Muscle layer of colon (tissue), 2 donors: ENCODE data around the gene CATSPERB.
"Not testable (repeated sequence)": the region's sequence is repeated elsewhere in the genome, so short reads cannot be mapped to it uniquely, and the experiment has no call there.

Experiments
- H3K27ac ChIP-seq: one replicate; pipeline ENCODE4 v1.7.0; 2013; ENCODE audit warnings: low read depth, mild to moderate bottlenecking, low read length, moderate library complexity
- H3K27me3 ChIP-seq, 2 donors: one replicate each; pipeline ENCODE4 v1.7.0; 2013; ENCODE audit warnings: low read length in 2 of 2, mild to moderate bottlenecking in 2 of 2; ENCODE audit not compliant: insufficient read depth in 2 of 2, control insufficient read depth in 1 of 2
- H3K36me3 ChIP-seq: one replicate; pipeline ENCODE4 v1.7.0; 2013; ENCODE audit warnings: mild to moderate bottlenecking, low read length; ENCODE audit not compliant: insufficient read depth
- H3K4me1 ChIP-seq: one replicate; pipeline ENCODE4 v1.7.0; 2013; ENCODE audit warnings: mild to moderate bottlenecking, low read length; ENCODE audit not compliant: insufficient read depth
- H3K4me3 ChIP-seq, 2 donors: one replicate each; pipeline ENCODE4 v1.7.0; 2013; ENCODE audit warnings: low read length in 2 of 2, low read depth in 1 of 2, mild to moderate bottlenecking in 1 of 2, moderate library complexity in 1 of 2
- H3K9ac ChIP-seq: one replicate; pipeline ENCODE4 v1.7.0; 2013; ENCODE audit warnings: low read length
- H3K9me3 ChIP-seq: one replicate; pipeline ENCODE4 v1.7.0; 2013; ENCODE audit warnings: mild to moderate bottlenecking, low read length
- donor health status: abdominal sarcoma.
- donor health status: Adenocarcinoma of cecum.

CATSPERB gene

DNA sequence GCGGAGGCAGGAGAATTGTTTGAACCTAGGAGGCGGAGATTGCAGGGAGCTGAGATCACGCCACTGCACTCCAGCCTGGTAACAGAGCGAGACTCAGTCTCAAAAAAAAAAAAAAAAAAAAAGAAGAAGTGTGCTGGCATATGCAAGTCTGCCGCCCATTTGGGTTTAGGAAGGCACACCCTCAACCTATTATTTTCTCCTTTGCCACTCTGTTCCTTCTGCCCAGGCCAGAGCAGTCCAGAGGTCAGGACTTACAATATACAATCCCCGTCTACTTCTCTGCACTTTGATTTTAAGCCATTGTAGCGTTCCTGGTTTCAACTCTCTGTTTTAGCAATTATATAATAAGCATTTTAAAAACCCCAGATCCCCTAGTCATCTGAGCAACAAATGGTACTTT, 39.8 kb downstream of the CATSPERB start:
- no peaks in the 10 kb centered on the region for H3K4me1 ChIP-seq

DNA sequence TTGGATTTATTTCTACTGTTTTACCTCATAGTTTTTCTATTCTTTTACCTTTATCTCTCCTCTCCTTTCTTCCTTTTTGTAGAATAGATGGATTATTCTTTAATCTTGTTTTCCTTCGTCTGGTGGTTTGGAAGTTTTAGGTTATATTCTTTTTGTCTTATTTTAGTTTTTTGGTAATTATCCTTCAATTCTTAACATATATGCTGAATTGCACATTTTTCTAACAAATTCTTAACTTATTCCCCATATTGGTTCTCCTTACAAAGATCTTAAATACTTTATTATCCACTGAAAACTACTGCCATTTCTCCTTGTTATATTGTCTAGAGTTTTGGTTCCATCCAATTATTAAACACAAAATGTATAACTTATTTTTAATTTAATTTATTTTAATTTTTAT, 42.3 kb downstream of the CATSPERB start:
- no peaks in the 10 kb centered on the region for H3K27me3 ChIP-seq
- no peaks in the 10 kb centered on the region for H3K36me3 ChIP-seq
- no peak overlapping the region for H3K27ac ChIP-seq
- H3K9ac ChIP-seq = no peak overlapping the region
- no peak overlapping the region for H3K4me3 ChIP-seq
- H3K9me3 ChIP-seq = no peaks in the 10 kb centered on the region
- H3K4me1 ChIP-seq = no peaks in the 10 kb centered on the region

More for the DNA sequence above, 39.8 kb downstream of the CATSPERB start:
- H3K27ac ChIP-seq = no peak overlapping the region
- H3K9ac ChIP-seq = no peak overlapping the region
- H3K36me3 ChIP-seq = no peaks in the 10 kb centered on the region
- no peak overlapping the region for H3K4me3 ChIP-seq
- no peaks in the 10 kb centered on the region for H3K27me3 ChIP-seq
- H3K9me3 ChIP-seq = no peaks in the 10 kb centered on the region

DNA sequence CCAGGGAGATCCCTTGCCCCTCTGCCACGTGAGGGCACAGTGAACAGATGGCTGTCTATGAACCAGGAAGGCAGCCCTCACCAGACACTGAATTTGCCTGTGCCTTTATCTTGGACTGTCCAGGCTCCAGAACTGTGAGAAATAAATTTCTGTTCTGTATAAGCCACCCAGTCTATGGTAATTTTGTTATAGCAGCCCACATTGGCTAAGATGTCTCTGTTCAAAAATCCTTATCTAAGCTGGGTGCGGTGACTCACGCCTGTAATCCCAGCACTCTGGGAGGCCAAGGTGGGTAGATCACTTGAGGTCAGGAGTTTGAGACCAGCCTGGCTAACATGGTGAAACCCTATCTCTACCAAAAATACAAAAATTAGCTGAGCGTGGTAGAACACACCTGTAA, 44.5 kb downstream of the CATSPERB start:
- H3K36me3 ChIP-seq, H3K27ac ChIP-seq, H3K9ac ChIP-seq, H3K9me3 ChIP-seq, H3K27me3 ChIP-seq, H3K4me1 ChIP-seq, H3K4me3 ChIP-seq: not testable (repeated sequence)

DNA sequence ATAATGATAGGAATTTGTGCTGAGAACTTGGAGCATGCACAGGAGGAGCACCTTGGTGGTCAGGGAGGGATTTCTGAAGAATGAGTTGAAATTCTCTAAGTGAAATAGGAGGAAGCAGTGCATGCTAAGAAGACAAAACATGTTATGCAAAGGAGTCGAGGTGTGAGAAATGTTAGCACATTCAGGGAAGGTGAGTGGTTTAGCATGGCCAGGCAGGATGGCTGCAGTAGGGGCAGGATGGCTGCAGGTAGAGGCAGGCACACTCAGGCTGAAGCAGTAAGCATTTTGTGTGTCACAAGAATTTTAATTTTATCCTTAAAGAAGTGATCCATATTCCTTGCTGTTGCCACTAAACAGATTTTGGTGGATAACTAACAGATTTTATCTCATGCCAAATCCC, 46.3 kb downstream of the CATSPERB start:
- Histone ChIP-seq H3K27ac (no peak overlapping the region), H3K9me3 (no peaks in the 10 kb centered on the region), H3K4me1 (no peaks in the 10 kb centered on the region), H3K4me3 (no peak overlapping the region), H3K9ac (no peak overlapping the region), H3K36me3 (no peaks in the 10 kb centered on the region), H3K27me3 (no peaks in the 10 kb centered on the region)

DNA sequence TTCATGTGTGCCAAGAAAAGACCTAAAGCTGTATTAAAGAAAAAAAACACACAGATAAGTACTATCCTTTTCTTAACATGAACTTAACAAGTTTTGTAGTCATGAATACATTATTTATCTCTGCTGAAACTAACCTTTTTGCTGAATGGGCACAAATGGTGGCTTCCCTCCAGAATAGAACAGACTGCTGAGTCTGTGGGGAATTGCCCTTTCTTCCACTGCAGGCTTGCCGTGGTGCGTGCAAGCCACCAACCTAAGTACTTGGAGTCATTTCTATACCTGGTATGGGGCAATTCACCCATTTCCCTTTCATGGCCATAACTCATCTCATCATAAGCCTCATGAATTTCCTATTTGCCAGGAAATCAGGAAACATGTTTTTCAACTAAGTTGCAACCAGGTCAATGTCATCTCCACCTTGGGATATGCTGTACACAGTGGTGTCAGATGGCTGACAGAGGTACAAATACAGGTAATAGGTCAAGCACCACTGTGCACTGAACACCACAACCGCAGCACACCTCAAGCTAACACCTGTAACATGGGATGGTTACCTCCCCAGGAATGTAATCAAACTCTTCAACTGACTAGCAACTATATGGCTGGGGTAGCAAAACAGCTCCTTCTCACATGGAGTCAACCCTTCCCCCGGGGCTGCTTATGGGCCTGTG, 49.9 kb downstream of the CATSPERB start:
- Histone ChIP-seq H3K4me3 (no peak overlapping the region), H3K4me1 (no peaks in the 10 kb centered on the region), H3K9ac (no peak overlapping the region), H3K27me3 (no peaks in the 10 kb centered on the region), H3K9me3 (no peaks in the 10 kb centered on the region), H3K36me3 (no peaks in the 10 kb centered on the region), H3K27ac (no peak overlapping the region)

DNA sequence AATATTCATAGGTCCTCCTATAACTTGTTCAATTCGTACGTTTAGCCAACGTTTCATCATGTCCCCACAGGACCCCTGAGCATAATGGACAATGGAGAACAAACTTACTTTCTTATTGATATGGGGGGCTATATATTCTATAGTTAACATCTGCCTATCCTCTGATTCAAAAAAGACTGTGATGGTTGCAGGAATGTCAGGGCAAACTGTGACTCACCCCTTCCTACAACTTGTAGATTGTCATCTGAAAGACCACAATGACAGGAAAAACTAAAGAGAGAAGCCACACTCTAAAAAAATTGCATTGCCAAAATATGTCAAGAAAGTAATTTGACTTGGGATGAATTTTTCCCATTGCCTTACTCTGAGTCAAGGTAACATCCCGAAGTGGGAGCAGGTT, 50.8 kb downstream of the CATSPERB start:
- H3K9ac ChIP-seq = no peak overlapping the region
- no peaks in the 10 kb centered on the region for H3K9me3 ChIP-seq
- H3K4me3 ChIP-seq = no peak overlapping the region
- H3K4me1 ChIP-seq = no peaks in the 10 kb centered on the region
- H3K36me3 ChIP-seq = no peaks in the 10 kb centered on the region
- H3K27ac ChIP-seq = no peak overlapping the region
- H3K27me3 ChIP-seq = no peaks in the 10 kb centered on the region

DNA sequence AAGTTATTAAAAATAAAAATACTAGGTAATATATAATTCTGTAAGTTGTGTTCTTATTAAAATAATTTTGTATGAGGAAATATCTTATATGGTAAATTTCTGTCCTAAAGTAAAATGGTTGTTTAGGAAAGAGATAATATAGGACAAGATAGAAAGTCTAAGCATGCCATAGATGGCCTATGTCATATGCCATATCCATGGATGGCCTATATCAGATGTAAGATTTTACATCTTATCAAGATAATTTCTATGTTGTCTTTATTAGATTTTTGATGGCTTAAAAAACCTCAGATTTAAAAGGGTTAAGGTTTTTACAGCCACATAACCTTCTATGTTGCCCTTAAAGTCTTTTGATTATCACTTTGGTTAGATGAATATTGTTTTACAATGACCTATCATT, 52.6 kb downstream of the CATSPERB start:
- Histone ChIP-seq H3K4me1 (no peaks in the 10 kb centered on the region), H3K9me3 (no peaks in the 10 kb centered on the region), H3K9ac (no peak overlapping the region), H3K36me3 (no peaks in the 10 kb centered on the region), H3K4me3 (no peak overlapping the region), H3K27ac (no peak overlapping the region), H3K27me3 (no peaks in the 10 kb centered on the region)

DNA sequence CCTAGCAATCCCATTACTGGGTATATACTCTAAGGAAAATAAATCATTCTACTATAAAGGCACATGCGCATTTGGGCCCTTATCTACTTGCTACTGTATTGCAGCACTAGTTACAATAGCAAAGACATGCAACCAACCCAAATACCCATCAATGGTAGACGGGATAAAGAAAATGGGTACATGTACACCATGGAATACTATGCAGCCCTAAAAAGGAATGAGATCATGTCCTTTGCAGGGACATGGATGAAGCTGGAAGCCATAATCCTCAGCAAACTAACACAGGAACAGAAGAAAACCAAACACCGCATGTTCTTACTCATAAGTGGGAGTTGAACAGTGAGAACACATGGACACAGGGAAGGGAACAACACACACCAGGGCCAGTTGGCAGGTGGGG, 54.2 kb downstream of the CATSPERB start:
- H3K4me3 ChIP-seq, H3K27me3 ChIP-seq, H3K9me3 ChIP-seq, H3K27ac ChIP-seq, H3K4me1 ChIP-seq, H3K9ac ChIP-seq, H3K36me3 ChIP-seq: not testable (repeated sequence)

DNA sequence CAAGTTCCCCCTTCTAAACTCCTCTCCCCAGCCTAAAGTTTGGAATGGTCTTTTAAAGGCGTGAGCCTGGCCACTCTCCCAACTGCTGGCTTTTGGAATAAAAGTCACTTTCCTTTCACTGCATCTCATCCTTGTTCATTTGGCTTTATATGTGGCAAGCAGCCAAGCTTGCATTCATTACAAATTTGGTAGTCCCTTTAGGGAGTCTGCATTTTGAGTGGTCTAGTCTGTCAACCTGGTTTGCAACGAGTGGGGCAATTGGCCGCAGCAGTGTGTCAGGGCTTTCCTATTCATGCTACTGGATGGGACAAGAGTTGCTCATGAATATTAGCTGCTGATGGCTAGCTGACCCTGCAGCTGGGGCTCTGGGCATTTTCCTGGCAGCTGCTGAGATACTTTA, 57.0 kb downstream of the CATSPERB start:
- no peak overlapping the region for H3K9ac ChIP-seq
- H3K27me3 ChIP-seq = no peaks in the 10 kb centered on the region
- no peak overlapping the region for H3K4me3 ChIP-seq

DNA sequence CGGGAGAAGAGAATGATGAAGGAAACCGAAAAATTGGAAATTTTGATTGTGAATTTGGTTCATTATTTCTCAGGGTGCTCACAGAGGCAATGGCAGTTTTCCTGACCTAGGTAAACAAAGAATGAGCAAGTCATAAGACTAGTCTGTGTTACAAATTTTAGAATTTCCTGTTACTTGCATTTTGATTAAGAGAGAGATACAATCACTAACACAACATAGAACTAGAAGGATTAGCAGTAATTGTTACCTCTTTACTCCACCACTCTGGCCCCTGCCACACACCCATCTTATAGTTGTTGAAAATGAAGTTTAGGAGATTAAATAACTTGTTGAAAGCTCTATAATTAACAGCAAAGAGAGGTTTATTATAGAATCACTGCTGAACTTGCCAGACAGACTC, 62.0 kb downstream of the CATSPERB start:
- no peaks in the 10 kb centered on the region for H3K4me1 ChIP-seq
- H3K36me3 ChIP-seq = no peaks in the 10 kb centered on the region
- H3K9me3 ChIP-seq = no peaks in the 10 kb centered on the region
- no peaks in the 10 kb centered on the region for H3K27me3 ChIP-seq
- no peak overlapping the region for H3K4me3 ChIP-seq
- no peak overlapping the region for H3K9ac ChIP-seq
- no peak overlapping the region for H3K27ac ChIP-seq

More for the DNA sequence above, 57.0 kb downstream of the CATSPERB start:
- Histone ChIP-seq H3K4me1 (no peaks in the 10 kb centered on the region), H3K36me3 (no peaks in the 10 kb centered on the region), H3K27ac (no peak overlapping the region), H3K9me3 (no peaks in the 10 kb centered on the region)

DNA sequence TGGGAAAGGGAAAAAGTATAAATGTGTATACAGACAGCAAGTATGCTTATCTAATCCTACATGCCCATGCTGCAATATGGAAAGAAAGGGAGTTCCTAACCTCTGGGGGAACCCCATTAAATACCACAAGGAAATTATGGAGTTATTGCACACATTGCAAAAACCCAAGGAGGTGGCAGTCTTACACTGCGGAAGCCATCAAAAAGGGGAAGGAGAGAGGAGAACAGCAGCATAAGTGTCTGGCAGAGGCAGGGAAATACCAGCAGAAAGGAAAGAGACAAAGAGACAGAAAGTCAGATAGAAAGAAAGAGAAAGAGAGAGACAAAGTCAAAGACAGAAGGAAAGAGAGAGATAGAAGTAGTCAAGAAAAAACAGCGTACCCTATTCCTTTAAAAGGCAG, 64.8 kb downstream of the CATSPERB start:
- not testable (repeated sequence) for H3K27me3 ChIP-seq, H3K4me1 ChIP-seq, H3K4me3 ChIP-seq, H3K36me3 ChIP-seq, H3K9me3 ChIP-seq, H3K27ac ChIP-seq, H3K9ac ChIP-seq

DNA sequence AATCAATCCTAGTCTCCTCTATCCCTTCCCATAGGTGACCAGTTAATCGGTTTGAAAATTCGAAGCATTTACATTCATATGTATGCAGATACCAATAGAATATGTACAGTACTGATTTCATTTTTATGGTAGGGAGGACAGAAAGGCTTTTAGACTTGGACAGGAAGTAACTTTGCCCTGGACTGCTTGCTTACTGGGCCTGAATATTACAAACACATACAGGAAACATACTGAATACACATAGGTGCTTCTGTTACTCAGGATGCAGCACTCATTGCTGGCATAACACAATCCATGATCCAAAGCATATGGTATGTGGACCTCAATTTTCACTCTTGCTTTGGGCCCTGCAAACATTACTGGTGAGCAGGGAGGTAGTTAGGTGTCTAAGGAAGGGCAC, 71.1 kb downstream of the CATSPERB start:
- no peak overlapping the region for H3K9ac ChIP-seq
- no peaks in the 10 kb centered on the region for H3K27me3 ChIP-seq
- no peak overlapping the region for H3K4me3 ChIP-seq
- no peaks in the 10 kb centered on the region for H3K4me1 ChIP-seq
- H3K27ac ChIP-seq = no peak overlapping the region
- no peaks in the 10 kb centered on the region for H3K36me3 ChIP-seq
- H3K9me3 ChIP-seq = no peaks in the 10 kb centered on the region
